NCI-H146 treated with DMSO at 0.1 percent for 48 hours (cell line): Measurements from ENCODE around the gene KCNIP1.
"Not testable (repeated sequence)": the region's sequence is repeated elsewhere in the genome, so short reads cannot be mapped to it uniquely, and the experiment has no call there.

Experiments used
- DNase-seq: peaks from one replicate; lab custom pipeline; 2025; ENCODE audit not compliant: unreplicated experiment; lab: John Stamatoyannopoulos, UW

Gene KCNIP1

DNA sequence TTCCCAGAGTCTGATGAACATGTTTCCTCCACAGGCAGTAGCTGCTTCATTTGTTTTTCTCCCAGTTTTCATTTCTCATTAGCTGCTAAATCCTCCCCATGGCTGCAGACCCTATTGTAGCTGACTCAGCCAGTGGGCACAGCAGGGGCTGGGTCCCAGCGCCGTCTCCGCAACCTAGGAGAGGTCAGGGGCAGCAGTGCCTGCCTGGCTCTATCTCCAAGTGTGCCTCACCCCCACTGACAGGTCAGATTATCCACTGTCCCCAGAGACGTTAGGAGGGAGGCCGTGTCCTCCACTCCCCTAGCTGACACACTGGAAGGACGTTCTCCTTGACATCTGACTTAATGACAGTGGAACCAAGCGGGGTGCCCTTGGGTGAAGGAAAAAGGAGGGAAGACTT is 31.1 kb downstream of the KCNIP1 start:
- no peak for DNase-seq

DNA sequence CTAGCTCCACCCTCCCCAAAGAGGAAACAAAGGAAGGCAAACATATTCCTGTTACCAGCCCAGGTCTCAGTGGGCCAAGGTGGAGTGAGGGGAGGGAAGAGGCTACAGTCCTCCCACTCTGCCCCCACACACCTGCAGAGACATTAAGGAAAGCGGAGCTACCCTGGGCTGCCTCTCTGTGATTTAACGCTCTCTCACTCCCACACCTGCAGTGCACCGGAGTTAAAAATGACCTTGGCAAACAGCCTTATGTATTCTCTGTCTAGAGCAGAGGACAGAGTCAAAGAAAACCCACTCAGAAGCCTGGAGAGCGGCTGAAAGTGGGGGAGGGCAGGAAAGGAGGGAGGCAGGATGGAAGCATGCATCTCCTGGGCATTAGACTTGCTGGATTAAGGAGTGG is 32.7 kb downstream of the KCNIP1 start:
- no peak for DNase-seq

DNA sequence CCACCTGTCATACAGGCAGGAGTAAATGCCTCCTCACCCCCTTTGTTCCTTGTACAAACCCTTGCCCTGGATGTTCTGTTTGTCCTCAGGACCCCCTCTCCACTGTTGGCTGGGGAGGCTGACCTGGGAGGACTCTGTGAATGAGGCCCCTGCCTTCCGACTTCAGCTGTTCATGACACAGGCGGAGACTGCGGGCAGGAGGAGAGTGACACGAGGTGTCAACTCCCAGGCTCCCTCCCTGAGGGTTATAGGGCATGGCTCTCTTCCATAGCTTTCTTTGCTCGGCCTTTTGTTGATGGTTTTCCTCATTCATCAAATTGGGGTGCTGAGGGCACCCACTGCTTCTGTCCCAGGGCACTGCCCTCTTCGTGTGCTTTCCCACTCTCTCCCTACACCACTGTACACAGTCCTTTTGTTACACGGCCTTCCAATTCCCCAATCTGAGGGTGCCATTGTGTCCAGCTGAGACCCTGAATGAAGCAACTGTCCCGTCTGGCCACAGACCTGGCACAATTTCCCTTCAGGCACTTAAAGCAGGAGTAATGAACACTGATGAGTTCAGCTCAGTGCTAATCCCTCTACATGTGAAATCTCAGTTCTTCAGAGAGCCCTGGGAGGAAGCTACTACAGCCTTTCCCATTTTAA is 33.8 kb downstream of the KCNIP1 start:
- no peak for DNase-seq

DNA sequence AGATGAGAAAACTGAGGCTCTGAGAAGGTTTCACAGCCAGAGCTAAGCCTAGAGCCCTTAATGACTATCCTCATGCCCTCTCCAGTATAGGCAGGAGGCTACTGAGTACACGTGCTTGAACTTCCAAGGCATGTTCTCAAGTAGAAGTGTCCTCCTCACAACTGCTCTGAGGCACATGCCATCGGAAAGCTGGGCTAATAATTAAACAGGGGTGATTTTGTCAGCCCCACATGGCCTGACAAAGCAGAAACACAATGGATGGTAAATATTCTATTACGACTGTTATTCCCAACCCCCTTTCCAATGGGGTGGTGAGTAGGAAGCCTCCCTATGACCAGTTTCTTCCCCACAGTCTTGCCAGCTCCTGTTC is 34.3 kb downstream of the KCNIP1 start:
- DNase-seq: no peak

GRCh38 chr5:170538696-170539586 is 35.1 kb downstream of the KCNIP1 start:
- no peak for DNase-seq

- DNase-seq: no peak
Observed at GRCh38 chr5:170540271-170540670, 36.5 kb downstream of the KCNIP1 start.

- no peak for DNase-seq
Observed at GRCh38 chr5:170541146-170541769, 37.4 kb downstream of the KCNIP1 start.

- no peak for DNase-seq
Observed at GRCh38 chr5:170542691-170543293, 39.0 kb downstream of the KCNIP1 start.

DNA sequence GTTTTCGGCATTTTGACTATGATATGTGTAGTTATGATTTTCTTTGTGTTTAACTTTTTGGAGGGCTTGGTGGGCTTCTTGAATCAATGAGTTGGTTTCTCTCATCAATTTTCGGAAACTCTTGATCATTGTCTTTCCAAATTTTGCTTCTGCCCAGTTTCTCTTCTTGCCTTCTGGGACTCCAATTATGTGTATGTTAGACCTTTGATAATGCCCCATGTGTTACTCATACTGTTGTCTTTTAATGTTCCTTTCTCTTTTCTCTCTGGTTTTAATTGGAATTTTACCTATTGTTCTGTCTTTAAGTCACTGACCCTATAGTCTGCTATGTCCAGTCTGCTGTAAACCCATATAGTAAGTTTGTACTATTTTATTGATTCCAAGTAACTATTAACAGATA is 41.5 kb downstream of the KCNIP1 start:
- DNase-seq: no peak

DNA sequence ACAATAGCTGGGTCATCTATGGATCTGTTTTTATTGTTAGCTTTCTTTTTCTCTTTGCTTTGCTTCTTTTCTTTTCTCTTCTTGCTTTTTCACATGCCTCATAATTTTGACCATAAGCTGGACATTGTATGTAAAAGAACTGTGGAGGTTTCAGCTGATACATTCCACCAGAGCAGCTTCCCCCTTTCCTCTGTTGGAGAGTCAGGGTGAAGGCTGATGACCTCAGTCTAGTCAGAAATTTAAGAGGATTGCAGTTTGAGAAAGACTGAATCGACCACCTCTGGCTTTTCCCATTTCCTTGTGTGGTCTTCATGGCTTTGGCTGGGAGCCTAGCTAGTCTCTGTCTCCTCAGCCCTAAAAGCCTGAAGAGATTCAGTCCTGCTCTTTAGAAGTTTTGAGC is 42.0 kb downstream of the KCNIP1 start:
- DNase-seq: no peak

DNA sequence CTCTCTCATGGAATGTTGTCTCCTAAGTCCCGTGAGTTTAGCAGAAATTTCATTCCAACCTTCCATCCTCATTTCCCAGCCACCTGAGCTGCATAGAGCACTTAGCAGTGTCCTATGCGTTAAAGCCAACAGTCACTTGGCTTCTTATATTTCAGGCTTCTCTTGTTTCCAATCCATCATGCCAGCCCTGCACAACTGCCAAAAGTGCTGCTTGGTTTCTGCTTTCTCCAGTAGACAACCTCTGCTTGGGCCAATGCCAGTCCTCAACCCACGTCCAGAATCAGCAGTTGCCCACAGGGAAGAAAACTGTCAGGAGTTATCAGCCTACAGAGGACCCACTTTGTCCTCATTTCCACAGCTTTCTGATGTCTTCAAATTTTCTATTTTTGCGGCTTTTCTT is 42.5 kb downstream of the KCNIP1 start:
- DNase-seq: no peak

- not testable (repeated sequence) for DNase-seq
Observed at GRCh38 chr5:170550382-170550781, 46.6 kb downstream of the KCNIP1 start.

- DNase-seq: no peak
Observed at GRCh38 chr5:170551076-170551475, 47.3 kb downstream of the KCNIP1 start.

DNA sequence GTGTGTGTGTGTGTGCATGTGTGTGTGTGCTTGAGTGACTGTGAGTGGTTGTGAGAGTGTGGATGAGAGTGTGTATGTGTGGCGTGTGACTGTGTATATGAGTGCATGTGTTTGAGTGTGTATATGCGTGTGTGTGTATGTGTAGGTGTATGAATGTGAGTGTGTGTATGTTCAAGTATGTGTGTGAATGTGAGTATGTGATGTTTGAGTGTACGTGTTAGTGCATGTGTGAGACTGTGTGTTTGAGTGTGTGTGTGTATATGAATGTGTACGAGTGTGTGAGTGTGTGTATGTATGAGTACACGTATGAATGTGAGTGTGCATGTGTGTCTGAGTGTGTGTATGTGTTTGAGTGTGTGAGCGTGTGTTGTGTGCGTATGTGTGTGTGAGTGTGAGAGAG is 47.8 kb downstream of the KCNIP1 start:
- DNase-seq: no peak

- no peak for DNase-seq
Observed at GRCh38 chr5:170552621-170553115, 48.8 kb downstream of the KCNIP1 start.

DNA sequence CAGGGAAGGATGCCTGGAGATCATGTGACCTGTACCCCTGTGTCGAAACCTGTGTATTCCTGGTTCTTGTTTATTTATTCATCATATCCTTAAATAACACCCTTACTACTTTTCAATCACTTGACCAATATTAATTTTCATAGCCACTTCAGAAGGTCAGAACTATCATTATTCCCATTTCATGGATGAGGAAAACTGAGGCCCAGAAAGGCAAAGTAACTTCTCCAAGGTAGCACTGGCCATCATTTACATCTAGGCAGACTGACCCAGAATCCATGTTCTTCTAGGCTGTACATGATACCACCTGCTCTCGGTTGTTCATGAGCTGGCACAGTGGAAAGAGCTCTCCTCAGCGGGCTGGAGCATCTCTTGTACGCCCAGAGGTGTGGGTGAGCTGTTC is 49.4 kb downstream of the KCNIP1 start:
- DNase-seq: no peak

- no peak for DNase-seq
Observed at GRCh38 chr5:170554521-170555267, 50.9 kb downstream of the KCNIP1 start.

- DNase-seq: no peak
Observed at GRCh38 chr5:170557314-170557713, 53.5 kb downstream of the KCNIP1 start.

DNA sequence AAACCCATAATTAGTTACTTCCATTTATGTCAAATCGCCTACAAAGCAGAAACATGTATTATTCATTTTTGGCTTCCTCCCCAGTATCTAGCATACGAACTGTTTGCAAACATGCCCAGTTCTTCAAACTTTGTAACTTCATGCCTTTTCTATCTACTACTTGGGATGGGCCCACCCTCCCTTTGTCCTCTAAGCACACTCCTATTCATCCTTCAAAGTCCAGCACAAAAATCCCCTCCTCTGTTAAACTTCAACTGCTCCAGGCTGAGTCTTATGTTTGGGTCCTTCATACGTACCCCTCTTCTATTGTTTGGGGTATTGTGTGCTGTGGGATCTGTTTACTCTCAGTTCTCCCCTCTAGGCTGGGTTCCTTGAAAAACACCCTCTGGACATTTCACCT is 55.5 kb downstream of the KCNIP1 start:
- DNase-seq: no peak

DNA sequence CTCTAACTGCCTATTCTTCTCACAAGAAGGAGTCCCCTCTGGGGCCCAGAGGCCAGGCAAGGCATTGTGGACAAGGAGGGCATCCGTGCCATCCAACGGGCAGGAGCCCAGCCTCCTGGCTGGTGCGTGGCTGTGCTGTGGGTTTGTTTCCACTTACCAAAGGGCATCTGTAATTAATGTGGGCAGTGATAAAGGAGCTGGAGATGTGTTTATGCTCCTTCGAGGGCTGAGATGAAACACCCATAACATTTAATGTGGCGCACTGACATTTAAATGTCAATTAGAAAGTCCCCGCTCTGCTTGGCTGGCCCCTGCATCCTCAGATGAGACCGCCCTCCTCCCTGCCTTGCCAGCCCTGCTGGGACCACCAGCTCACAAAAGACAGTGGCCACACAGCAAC is 57.1 kb downstream of the KCNIP1 start:
- DNase-seq: no peak
